Left cardiac atrium (tissue), 4 donors: ENCODE measurements around the gene BCL7A. TPM values are rescaled to one million over a fixed set of nuclear protein-coding genes. Genes with fewer than 3 reads are reported as not detected.
"Not testable (repeated sequence)": the region's sequence is repeated elsewhere in the genome, so short reads cannot be mapped to it uniquely, and the experiment has no call there.

Experiments used
- ATAC-seq, 2 donors: fragments of 200-7000 bp; cut with Tn5 transposase; one replicate each; pipeline ENCODE4 v1.9.1; 2020; ENCODE audit warnings: mild to moderate bottlenecking in 2 of 2, moderate library complexity in 2 of 2
- DNase-seq: peaks from one replicate; pipeline ENCODE4 v3.0.0-alpha.2; 2020
- intact Hi-C, 2 donors: fragments of 100-400 bp; cut with DNase I; formaldehyde crosslinking; loops; one replicate each; pipeline versions ENCODE4 v1.14.1 to v1.15.1; 2022 to 2023
- total RNA-seq, 2 donors: library from RNA; stranded (reverse); fragmentation: NEBNext Ultra II Directional; extraction: Animal tissue kit (Norgen Biotek cat#: 25700); gene quantifications; one replicate each; pipeline ENCODE4 v1.2.1, GENCODE V29; 2021
- donor health status: DM: no; HTN: yes; CAD: no.
- donor health status: DM: no; HTN: yes; CAD: no; lungs with severe emphysema.
- donor health status: DM: yes; HTN: yes; CAD: no.
- donor health status: Dilated cardiomyopathy.

BCL7A gene
- total RNA-seq, 2 donors from 2014 or later: 9.8 to 11.3 TPM

DNA sequence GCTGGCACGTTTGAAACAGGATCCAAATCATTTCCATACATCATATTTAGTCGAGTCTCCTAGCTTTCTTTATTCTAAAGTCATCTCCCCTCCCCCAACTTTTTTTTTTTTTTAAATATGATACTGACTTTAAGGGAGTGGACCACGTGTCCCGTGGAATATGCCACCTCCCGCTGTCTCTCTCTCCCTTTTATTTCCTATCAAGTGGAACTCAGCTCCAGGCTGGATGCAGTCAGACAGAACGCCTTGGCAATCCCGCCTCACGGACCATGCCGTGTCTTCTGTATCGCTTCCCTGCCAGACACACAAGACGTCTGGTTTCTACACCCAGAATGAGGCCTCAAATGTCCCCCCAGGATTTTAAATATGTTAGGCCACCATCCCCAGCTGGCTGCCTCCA is 21.2 kb downstream of the BCL7A start:
- intact Hi-C loops: no loop called here
- ATAC-seq (no peak), DNase-seq (no peak)

DNA sequence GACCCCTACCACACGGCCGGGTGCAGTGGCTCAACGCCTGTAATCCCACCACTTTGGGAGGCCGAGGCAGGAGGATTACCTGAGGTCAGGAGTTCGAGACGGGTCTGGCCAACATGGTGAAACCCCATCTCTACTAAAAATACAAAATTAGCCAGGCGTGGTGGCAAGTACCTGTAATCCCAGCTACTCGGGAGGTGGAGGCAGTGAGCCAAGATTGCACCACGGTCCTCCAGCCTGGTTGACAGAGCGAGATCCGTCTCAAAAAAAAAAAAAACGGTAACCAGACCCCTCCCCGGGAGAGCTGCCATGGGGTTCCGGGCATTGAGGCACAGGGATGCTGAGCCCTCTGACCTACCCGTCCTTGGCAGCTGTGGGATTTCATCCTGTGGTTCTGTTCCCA is 21.8 kb downstream of the BCL7A start:
- intact Hi-C loops: no loop called here

DNA sequence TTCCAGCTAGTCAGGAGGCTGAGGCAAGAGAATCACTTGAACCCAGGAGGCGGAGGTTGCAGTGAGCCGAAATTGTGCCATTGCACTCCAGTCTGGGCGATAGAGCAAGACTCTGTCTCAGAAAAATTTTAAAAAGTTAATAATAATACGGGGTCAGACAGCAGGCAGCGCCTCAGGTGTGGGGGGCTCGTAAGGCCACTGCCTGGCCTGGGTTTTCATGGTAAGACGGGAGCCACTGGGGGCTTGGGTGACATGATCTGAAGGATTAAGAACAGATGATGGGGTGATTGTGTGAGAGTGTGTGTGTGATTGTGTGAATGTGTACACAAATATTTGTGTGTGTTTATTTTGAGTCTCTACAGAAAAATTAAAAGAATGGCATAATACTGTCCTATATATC is 23.6 kb downstream of the BCL7A start:
- intact Hi-C loops: no loop called here
- ATAC-seq (no peak), DNase-seq (no peak)

More for the DNA sequence above, 21.8 kb downstream of the BCL7A start:
- ATAC-seq (no peak), DNase-seq (no peak)

DNA sequence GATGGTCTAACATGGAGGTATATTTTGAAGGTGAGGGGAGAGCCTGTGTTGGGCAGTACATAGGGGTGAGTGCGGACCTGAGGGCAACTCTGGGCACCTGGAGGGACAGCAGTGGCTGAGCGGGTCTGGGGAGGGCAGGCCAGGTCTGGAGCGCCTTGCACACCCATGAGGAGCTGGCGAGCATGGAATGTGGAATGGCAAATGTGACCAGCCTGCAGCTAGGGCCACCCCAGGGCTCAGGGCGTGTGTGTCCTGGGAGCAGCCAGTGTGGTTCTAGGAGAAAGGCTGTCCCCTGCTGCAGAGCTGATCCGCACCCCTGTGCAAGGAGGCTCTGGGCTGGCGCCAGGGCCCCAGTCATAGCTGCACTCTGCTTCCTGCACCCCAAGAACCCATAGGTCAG is 24.5 kb downstream of the BCL7A start:
- intact Hi-C loops: no loop called here
- ATAC-seq (no peak), DNase-seq (no peak)

DNA sequence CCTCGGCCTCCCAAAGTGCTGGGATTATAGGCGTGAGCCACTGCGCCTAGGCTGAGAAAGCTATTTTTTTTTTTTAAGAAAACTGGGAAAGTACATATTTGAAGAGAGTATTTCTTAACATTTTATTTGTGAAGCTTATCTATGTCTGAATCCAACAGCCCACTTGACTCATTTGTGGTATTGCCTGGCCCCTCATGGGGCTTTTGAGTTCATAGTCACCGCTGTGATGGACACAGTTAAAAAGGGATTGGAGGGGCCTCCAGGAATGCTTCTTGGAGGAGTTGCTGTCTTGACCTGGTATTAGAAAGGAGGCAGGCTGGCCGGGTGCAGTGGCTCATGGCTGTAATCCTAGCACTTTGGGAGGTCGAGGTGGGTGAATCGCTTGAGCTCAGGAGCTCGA is 26.5 kb downstream of the BCL7A start:
- ATAC-seq: no peak
- intact Hi-C loops: no loop called here
- DNase-seq: no peak

DNA sequence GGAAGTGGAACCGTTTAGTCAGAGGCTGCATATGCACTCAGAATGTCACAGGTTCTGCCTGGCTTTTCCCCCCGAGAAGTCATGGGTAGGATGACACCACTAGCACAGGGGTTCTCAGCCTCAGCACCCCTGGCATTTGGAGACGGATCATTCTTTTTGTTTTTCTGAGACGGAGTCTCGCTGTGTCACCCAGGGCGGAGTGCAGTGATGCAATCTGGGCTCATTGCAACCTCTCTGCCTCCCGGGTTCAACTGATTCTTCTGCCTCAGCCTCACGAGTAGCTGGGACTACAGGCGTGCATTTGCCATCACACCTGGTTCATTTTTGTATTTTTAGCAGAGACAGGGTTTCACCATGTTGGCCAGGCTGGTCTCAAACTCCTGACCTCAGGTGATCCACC is 28.1 kb downstream of the BCL7A start:
- ATAC-seq: no peak
- intact Hi-C loops: no loop called here
- no peak for DNase-seq

DNA sequence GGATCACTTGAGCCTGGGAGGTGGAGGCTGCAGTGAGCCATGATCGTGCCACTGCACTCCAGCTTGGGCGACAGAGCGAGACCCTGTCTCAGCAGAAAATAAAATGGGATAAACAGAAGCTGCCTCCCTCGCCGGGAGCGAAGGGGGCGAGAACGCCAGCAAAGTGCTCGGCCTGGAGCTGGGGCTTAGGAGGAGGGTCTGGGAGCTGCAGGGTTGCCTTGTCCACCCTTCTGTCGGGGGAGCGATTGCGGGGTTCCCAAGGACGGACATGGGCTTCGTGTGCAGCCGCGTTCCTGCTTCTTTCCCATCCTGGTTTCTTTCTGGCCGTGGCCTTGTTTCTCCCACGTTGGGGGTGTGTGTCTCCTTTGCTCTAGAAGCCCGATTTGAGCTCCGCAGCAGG is 29.0 kb downstream of the BCL7A start:
- no peak for DNase-seq
- intact Hi-C loops: no loop called here

DNA sequence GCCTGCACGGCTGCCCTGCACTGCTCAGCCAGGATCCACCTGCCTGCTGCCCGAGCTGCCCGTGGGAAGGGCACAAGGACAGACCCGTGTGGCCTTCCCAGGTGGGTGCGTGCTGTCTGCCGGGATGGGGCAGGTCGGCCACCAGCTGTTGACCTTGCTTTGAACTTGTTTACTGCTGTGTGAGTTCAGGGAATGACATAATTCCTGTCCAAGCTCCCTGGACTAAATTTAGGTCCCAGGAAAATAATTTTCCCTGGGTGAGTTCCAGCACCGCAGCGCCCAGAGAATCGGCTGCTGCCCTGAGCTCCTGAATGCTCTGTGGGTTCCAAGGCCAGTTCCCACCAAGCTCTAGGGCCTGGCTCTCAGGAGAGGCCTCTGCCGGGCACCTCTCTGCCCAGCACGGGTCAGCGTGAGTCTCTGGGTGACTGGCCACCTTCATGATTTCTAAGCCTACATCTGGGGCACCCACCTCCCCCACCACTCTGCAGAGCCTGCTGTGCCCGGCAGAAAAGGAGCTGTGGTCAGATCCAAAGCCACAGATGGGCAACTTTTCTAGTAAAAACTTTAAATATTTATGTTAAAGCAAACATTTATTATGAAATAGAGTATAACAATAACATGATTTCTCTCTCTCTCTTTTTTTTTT is 29.7 kb downstream of the BCL7A start:
- no peak for DNase-seq
- intact Hi-C loops: no loop called here
- ATAC-seq: peak; percentile 64 to 65

More for the DNA sequence above, 29.0 kb downstream of the BCL7A start:
- no peak for ATAC-seq

DNA sequence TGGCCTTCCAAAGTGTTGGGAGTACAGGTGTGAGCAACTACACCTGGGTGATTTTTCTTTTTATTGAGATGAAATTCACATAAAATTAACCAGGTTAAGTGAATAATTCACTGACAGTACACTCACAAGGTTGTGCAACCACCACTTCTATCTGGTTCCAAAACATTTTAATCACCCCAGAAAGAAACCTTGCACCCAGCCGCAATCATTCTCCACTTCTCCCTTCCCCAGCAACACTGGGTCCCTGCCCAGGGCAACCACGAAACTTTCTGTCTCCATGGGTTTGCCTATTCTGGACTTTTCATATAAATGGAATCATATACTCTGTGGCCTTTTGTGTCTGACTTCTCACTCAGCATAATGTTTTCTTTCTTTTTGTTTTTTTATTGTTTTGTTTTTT is 30.6 kb downstream of the BCL7A start:
- intact Hi-C loops: no loop called here
- ATAC-seq (no peak), DNase-seq (no peak)

DNA sequence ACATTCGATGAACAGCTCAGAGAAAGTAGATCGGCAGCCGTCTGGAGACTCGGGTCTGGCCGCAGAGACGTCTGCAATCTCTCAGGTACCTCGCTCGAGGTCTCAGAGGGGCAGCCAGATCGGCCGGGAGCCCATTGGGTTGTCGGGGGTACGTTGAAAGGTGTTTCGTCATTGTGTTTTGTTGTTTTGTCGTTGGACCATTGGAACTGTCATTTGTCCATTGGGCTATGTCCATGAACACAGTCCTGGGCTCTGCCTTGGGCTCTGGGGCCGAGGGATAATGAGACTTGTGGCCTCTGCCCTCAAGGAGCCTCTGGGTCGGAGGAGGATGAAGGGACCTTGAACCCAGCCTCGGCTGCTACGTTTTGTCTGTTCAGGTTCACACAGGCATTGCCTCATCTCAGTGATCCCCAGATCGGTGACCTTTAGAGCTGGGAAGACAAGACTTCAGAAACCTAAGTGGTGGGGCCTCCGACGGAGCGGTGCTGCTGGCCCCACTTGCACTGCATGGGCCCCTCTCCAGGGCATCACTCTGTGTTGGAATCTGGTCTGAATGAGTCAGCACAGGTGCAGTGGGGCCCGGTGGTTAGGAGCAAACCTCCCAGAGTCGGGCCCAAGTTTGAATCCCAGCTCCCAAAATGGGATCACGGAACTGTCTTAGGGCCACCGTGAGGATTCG is 33.3 kb downstream of the BCL7A start:
- intact Hi-C loops: loop anchor here (1.0 to 2.0 kb wide), 2 partner anchors 68 kb away; no protein-coding TSS in a partner anchor
- no peak for ATAC-seq
- no peak for DNase-seq

DNA sequence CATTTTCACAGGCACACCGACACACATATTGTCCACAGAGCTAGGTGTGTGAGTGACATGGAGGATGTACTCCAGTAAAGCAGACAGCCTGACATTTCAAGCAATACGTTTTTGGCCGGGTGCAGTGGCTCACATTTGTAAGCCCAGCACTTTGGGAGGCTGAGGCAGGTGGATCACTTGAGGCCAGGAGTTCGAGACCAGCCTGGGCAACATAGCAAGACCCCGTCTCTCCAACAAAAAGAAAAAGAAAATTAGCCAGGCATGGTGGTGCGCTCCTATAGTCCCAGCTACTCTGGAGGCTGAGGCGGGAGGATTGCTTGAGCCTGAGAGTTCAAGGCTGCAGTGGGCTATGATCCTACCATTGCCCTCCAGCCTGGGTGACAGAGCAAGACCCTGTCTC is 34.7 kb downstream of the BCL7A start:
- DNase-seq, ATAC-seq, intact Hi-C loops: not testable (repeated sequence)

DNA sequence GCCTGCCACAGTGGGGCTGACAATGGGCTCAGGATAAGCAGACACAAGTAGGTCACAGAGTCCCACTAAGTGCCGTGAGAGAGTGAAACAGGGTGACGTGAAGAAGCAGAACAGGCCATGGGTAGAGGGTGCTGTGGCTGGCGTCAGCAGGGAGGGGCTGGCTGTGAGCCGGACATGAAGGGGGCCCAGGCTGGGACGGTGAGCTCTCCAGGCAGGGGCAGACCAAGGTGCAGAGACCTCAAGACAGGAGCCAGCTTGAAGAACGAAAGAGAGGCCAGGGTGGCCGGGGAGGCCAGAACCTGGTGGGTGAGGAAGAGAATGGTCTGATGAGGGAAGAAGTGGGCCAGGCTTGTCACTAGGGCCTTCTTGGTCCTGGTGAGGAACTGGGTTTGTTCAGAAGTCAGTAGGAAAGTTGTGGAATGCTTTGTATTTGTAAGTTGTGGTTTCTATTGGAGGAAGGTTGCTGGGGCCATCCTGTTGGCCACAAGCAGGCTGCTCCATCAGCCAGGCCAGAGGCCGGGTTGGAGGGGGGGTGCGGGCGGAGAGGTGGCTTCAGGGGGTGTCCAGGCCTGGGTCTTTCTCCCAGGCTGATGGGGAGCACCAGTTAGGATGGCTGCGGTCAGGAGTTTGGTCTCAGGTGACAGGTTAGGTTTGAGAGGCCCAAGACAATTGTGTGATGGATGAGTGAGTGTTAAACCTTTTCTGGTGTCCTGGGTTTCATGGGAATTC is 35.5 kb downstream of the BCL7A start:
- intact Hi-C loops: no loop called here
- ATAC-seq: no peak
- DNase-seq: no peak

DNA sequence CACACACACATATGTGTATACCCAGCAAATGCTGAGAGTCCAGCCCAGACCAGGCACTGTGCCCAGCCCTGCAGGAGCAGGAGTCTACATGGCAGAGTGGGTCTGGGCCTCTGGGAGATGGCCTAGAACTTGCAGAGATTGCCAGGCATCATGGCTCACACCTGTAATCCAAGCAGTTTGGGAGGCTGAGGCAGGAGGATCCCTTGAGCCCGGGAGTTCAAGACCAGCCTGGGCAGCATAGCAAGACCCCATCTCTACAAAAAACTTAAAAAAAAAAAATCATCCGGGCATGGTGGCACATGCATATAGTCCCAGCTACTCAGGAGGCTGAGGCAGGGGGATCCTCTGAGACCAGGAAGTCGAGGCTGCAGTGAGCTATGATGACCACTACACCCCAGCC is 36.1 kb downstream of the BCL7A start:
- intact Hi-C loops: no loop called here
- DNase-seq: no peak
- no peak for ATAC-seq

DNA sequence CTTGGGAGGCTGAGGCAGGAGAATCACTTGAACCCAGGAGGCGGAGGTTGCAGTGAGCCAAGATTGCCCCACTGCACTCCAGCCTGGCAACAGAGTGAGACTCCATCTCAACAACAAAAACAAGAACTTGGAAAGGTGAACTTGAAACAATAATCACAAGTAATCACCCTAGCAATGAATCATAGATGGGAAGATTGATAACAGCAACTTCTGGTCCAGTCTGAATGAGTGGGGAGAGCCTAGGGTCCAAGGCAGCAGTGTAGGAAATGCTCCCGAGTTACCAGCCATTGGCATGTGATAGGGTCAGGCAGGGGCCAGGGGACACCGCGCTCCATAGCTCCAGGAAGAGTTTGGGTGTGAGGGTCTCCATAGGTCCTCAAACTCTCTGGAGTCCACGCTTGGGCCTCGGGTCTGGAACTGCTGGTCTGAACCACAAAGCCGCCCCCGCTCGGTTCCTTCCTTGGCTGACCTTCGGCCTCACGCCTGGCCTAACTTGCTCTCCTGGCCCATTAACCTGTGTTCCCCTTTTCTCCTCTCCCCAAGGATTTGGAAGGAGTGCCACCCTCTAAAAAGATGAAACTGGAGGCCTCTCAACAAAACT is 37.0 kb downstream of the BCL7A start:
- DNase-seq: no peak
- intact Hi-C loops: no loop called here

DNA sequence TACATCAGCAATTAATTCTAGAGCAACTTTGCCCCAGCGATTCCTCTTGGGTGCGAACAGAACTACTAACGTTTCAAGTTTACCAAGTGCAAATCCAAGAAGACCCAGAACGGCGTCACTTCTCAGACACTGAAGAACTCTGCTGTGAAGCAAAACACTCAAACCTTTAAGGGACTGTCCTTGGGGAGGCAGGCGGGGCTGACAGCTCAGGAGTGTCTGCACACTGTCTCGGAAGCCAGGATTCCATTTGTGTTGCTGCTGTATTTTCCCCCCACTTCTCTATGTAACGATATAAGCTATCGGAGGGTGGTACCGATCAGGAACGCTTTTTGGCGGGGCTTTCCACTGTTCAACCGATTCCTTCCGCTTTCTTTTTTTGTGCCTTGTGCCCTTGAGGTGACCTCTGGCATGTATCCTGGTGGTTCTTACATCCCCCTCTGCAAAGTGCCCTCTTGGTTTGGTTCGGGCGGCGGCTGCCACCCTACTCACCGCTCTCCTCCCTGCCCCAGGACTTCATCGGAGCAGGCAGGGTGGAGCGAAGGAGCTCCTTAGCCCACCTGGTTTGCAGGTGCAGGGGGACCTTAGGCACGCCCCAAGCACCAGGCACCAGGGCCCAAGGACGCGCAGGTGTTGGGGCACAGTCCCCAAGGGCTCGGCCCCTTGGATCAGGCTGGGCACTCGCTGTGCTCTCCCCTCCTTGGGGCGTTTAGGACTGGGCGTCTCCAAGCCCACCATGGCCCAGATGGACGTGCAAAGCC is 37.7 kb downstream of the BCL7A start:
- no peak for ATAC-seq
- intact Hi-C loops: no loop called here
- DNase-seq: no peak

More for the DNA sequence above, 37.0 kb downstream of the BCL7A start:
- ATAC-seq: no peak

DNA sequence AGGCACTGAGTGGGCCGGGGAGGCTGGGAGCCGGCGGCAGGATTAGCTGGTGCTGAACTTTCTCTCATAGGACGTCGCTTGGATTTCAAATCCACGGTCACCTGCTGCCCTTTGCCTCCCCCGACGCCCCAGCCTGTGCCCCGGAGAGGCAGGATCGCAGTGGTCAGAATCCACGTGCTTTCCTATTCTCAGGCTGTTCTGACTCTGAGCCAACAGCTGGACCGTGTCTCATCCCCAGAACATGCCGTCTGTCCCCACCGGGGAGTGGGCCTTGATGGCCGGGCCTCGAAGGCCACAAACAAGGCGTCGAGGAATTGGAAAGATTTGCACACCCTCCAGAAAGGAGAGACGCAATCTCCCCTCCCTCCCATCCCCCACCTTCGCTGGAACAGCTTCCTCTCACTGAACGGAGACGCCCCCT is 38.4 kb downstream of the BCL7A start:
- ATAC-seq: no peak

DNA sequence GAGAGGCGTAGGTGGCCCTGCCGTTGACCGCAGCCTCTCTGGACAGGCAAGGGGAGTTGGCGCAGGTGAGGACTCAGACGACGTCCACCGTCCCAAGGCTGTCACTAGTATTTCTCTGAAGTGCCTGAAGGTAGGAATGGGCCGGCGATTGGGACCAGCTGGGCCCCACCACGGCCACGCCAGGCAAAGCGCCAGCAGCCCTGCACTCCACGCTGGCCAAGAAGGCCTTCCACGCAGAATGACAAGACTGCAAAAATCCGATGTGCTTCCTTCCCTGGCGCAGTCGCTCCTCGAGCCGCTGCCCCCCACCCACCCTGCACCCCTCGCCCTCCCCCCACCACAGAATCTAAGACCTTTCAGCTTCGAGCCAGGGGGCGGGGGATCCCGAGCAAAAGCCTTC is 39.6 kb downstream of the BCL7A start:
- DNase-seq (no peak), ATAC-seq (no peak)
- intact Hi-C loops: no loop called here

More for the DNA sequence above, 38.4 kb downstream of the BCL7A start:
- intact Hi-C loops: no loop called here
- DNase-seq: peak; percentile 39

DNA sequence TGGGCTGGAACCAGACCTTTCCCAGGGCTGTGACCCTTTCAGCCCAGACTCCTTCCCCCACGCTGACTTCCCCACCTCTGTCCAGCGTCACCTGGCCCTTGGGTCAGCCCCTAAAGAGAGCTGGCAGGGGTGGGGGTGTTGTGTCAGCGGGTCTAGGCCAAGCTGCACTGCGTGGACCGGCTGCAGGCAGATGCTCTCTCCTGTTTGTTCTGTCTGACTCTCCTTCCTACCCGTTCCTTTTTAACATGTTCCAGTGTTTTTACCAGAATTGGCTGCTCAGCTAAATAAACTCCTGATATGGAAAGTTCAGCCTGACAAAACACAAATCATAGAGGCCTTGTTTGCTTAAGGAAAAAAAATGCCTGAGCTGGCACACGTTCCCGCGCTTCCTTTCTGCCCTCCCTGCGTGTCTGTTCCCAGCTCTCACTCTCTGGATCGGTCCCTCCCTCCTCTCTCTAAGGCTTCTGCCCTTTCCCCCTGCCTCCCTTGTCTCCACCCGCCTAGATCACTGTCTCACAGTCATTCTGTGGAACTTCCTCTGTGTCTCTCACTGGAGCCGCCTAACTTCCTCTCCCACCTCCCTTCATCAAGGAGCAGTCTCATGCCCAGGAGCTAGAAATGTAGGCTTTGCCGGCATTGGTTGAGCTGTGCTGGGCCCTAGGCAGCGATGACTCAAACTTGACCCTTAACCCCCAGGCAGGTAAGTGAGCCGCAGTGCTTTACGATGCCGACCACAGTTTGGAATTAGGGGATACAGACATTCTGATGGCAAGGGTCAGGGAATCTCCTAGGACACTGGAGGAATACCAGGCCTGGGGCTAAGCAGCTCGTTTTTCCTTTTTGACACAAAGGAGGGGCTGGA is 41.4 kb downstream of the BCL7A start:
- ATAC-seq: peak; percentile 65 to 76
- intact Hi-C loops: no loop called here
- peak; percentile 67 for DNase-seq
